K562 (cell line): ENCODE measurements around the gene LBP. TPM values are rescaled to one million over a fixed set of nuclear protein-coding genes. Genes with fewer than 3 reads are reported as not detected.
A peak's percentile ranks its signal among the peaks of the same experiment; 100 is the strongest.

Source experiments
- ATAC-seq: fragments of 200-7000 bp; cut with Tn5 transposase; 3 replicates; pipeline ENCODE4 v1.9.1; 2020; ENCODE audit warnings: moderate library complexity
- BruUV-seq: library from RNA; stranded (reverse); fragments of 400-500 nt; replicated peaks from 2 replicates; lab custom pipeline; 2021; lab: Mats Ljungman, UMichigan
- CTCF ChIA-PET: fragments of 300-600 bp; formaldehyde crosslinking; extraction: SDS; loops from one replicate; lab custom pipeline; 2021; ENCODE audit warnings: low intra/inter-chr PET ratio; lab: Yijun Ruan, JAX
- POLR2A ChIA-PET: fragments of 300-600, 350-650 bp; sonication (Branson Sonifier 250); formaldehyde crosslinking; extraction: SDS; loops from one replicate; lab custom pipeline; 2021; ENCODE audit warnings: antibody characterized with exemption, inconsistent platforms; lab: Yijun Ruan, JAX
- DNase-seq, 4 experiments: peaks; one replicate each; pipeline versions ENCODE4 v3.0.0 to v3.0.0-alpha.2; 2011 to 2018; ENCODE audit warnings: low spot score in 3 of 4, mixed read lengths in 3 of 4; ENCODE audit errors: extremely low read depth in 1 of 4
- FAIRE-seq: peaks from 2 replicates; lab custom pipeline; 2011; peaks lifted over from hg19 to GRCh38; lab: Jason Lieb, UNC
- H2AFZ ChIP-seq: 2 replicates; pipeline ENCODE4 v1.6.0; 2011; ENCODE audit warnings: low read depth, low read length, control low read depth, inconsistent platforms
- H3K27ac ChIP-seq: fragments of 200-600 bp; 3 replicates; pipeline ENCODE4 v1.8.0; 2011; ENCODE audit warnings: low read depth, mild to moderate bottlenecking, control low read depth, inconsistent platforms, low read length, moderate library complexity, mixed read lengths; ENCODE audit errors: extremely low read depth
- H3K27me3 ChIP-seq, 2 experiments: fragments of 300-600 bp in 1 of 2; 2 replicates in 1 of 2; 3 replicates in 1 of 2; pipeline versions ENCODE4 v1.6.0 to v1.8.0; 2011; ENCODE audit warnings: inconsistent platforms in 2 of 2, low read length in 2 of 2, mild to moderate bottlenecking in 1 of 2, mixed read lengths in 1 of 2, moderate library complexity in 1 of 2; ENCODE audit not compliant: control insufficient read depth in 2 of 2, insufficient read depth in 2 of 2
- H3K36me3 ChIP-seq: fragments of 300-600 bp; 3 replicates; pipeline ENCODE4 v1.8.0; 2011; ENCODE audit warnings: mild to moderate bottlenecking, low read length, inconsistent platforms; ENCODE audit not compliant: control insufficient read depth, insufficient read depth
- H3K4me1 ChIP-seq, 2 experiments: fragments of 200-600 bp in 1 of 2; replicated peaks in 1 of 2; 2 replicates in 1 of 2; 3 replicates in 1 of 2; pipeline versions ENCODE4 v1.5.1 to v1.8.0; 2011; ENCODE audit warnings: inconsistent platforms in 2 of 2, low read length in 2 of 2, mild to moderate bottlenecking in 1 of 2, mixed read lengths in 1 of 2, moderate library complexity in 1 of 2; ENCODE audit not compliant: control insufficient read depth in 2 of 2, insufficient read depth in 2 of 2
- H3K4me2 ChIP-seq: 2 replicates; pipeline ENCODE4 v1.6.1; 2011; ENCODE audit warnings: low read length, control low read depth, inconsistent platforms, mixed read lengths; ENCODE audit not compliant: insufficient read depth
- H3K4me3 ChIP-seq: fragments of 200-600 bp; sonication (generic), shearing (Covaris generic); 2 replicates; pipeline ENCODE4 v1.5.1; 2016; ENCODE audit warnings: control low read depth, inconsistent platforms
- H3K79me2 ChIP-seq: fragments of 200-600 bp; 3 replicates; pipeline ENCODE4 v1.8.0; 2011; ENCODE audit warnings: low read length, inconsistent platforms; ENCODE audit not compliant: control insufficient read depth, insufficient read depth
- H3K9ac ChIP-seq, 2 experiments: 2 replicates each; pipeline versions ENCODE4 v1.6.0 to v1.6.1; 2011; ENCODE audit warnings: low read depth in 2 of 2, low read length in 2 of 2, control low read depth in 1 of 2, inconsistent platforms in 1 of 2, mild to moderate bottlenecking in 1 of 2, mixed read lengths in 1 of 2; ENCODE audit not compliant: insufficient read depth in 1 of 2
- H3K9me1 ChIP-seq: one replicate; pipeline ENCODE4 v1.6.0; 2011; ENCODE audit warnings: inconsistent platforms, mild to moderate bottlenecking, low read length, moderate library complexity; ENCODE audit not compliant: control insufficient read depth, insufficient read depth
- H3K9me3 ChIP-seq: replicated peaks from 2 replicates; pipeline ENCODE4 v1.5.1; 2011; ENCODE audit warnings: low read depth, low read length, inconsistent platforms; ENCODE audit not compliant: control insufficient read depth, insufficient read depth
- H4K20me1 ChIP-seq: replicated peaks from 2 replicates; pipeline ENCODE4 v1.6.1; 2011; ENCODE audit warnings: low read length, inconsistent platforms, mixed read lengths; ENCODE audit not compliant: control insufficient read depth, insufficient read depth
- ID3 ChIP-seq, 2 experiments: fragments of 250-450 bp in 1 of 2; fragments of 450-650 bp in 1 of 2; sonication (Bioruptor Pico) in 1 of 2; IDR thresholded peaks; 2 replicates each; pipeline versions ENCODE4 v1.6.1 to v1.8.0; 2016 to 2021; ENCODE audit warnings: mild to moderate bottlenecking in 2 of 2, moderate library complexity in 2 of 2, missing compliant biosample characterization in 1 of 2, missing genetic modification characterization in 1 of 2
- MCM2 ChIP-seq: fragments of 450-650 bp; IDR thresholded peaks from 2 replicates; pipeline ENCODE4 v1.6.1; 2017; ENCODE audit warnings: low read depth, mild to moderate bottlenecking
- ZKSCAN1 ChIP-seq: fragments of 150-350 bp; IDR thresholded peaks from 2 replicates; pipeline ENCODE4 v1.6.1; 2016; ENCODE audit warnings: low read depth, low read length
- ZNF121 ChIP-seq: sonication (generic); formaldehyde crosslinking; conservative IDR thresholded peaks from 2 replicates; pipeline ENCODE4 v1.8.0; 2022; ENCODE audit warnings: missing genetic modification reagents
- ZNF197 ChIP-seq: fragments of 200-800 bp; sonication (Bioruptor generic); IDR thresholded peaks from 2 replicates; pipeline ENCODE4 v1.6.1; 2016; ENCODE audit warnings: low read depth, missing genetic modification characterization, missing compliant biosample characterization
- ZNF354B ChIP-seq: fragments of 250-450 bp; sonication (Bioruptor Pico); IDR thresholded peaks from 2 replicates; pipeline ENCODE4 v1.4.0; 2020
- WGBS: fragments of 100-300 bp; shearing (Covaris generic); methylation state at CpG from one replicate; pipeline ENCODE4 v1.1.6; 2016; ENCODE audit warnings: low coverage, mixed read lengths; ENCODE audit not compliant: insufficient coverage; ENCODE audit errors: missing lambda C conversion rate; 5-methylcytosine and 5-hydroxymethylcytosine counted together
- in situ Hi-C: fragments of 300-500 bp; cut with MboI; formaldehyde crosslinking; loops from 4 replicates; pipeline ENCODE4 v1.15.0; 2018; ENCODE audit warnings: inconsistent platforms, mixed read lengths
- intact Hi-C: fragments of 100-400 bp; cut with micrococcal nuclease; formaldehyde crosslinking; loops from 2 replicates; pipeline ENCODE4 v1.14.2; 2022
- polyA plus RNA-seq, 8 experiments: library from polyadenylated mRNA; depleted of rRNA in 4 of 8; stranded (reverse) in 5 of 8; unstranded in 3 of 8; fragments of >200 nt; fragmentation: Nextera tagmentation in 2 of 8; fragmentation: Illumina TruSeq in 1 of 8; extraction: Ambion mirVana in 2 of 8; extraction: Trizol in 1 of 8; gene quantifications; 2 replicates each; pipeline versions ENCODE4 v1.2.1 to v1.2.3, GENCODE V29; 2011 to 2014; ENCODE audit warnings: inconsistent platforms in 1 of 8, missing spikeins in 1 of 8
- total RNA-seq, 7 experiments: library from RNA; depleted of rRNA in 6 of 7; stranded (reverse); fragments of >200 nt in 6 of 7; fragmentation: Illumina TruSeq in 2 of 7; extraction: Trizol in 2 of 7; gene quantifications; 2 replicates each; pipeline versions ENCODE4 v1.2.1 to v1.2.3, GENCODE V29; 2011 to 2021; ENCODE audit warnings: low replicate concordance in 1 of 7

The LBP gene
- total and polyA plus RNA-seq, 9 of the 15 experiments (the other 6 are each of a cell fraction or from before 2014, with no cell fraction given): 0.06 to 0.31 (median 0.09) TPM; not detected in 3

- no peak for TF ChIP-seq ID3 (CRISPR knock-in tag; IDR thresholded peaks at IDR 0.05)
- peak; percentile 59; the same call in 1 of the 2 replicates for TF ChIP-seq ID3 (tag; IDR thresholded peaks at IDR 0.05)
- TF ChIP-seq MCM2: no peak
- TF ChIP-seq ZNF197 (CRISPR knock-in tag): 0 out of 2 replicates have a peak, but pooled peaks have one; percentile 34
- TF ChIP-seq ZNF354B: no peak
Measured at GRCh38 chr20:38343311-38344106, 2.8 kb upstream of the LBP start (continued).

GRCh38 chr20:38344107-38344701 lies 2.1 kb upstream of the LBP start:
- Histone ChIP-seq H4K20me1 (no peaks in the 10 kb centered on the region), H2AFZ (peak overlapping the region; percentile 90), H3K27me3 (peaks cover 0 to 2% of the 10 kb centered on the region in 2 experiments; a peak in 2 of 5 replicates), H3K79me2 (no peaks in the 10 kb centered on the region), H3K27ac (0 out of 3 replicates have a peak overlapping the region, but pooled peaks have one; percentile 71), H3K4me2 (peak overlapping the region; percentile 64; the same call in 1 of the 2 replicates), H3K4me3 (no peak overlapping the region), H3K9me1 (no peaks in the 10 kb centered on the region), H3K9ac (no peak overlapping the region), H3K9me3 (0 out of 2 replicates have a peak, but pooled peaks cover 2% of the 10 kb centered on the region), H3K4me1 (peaks cover 20 to 25% of the 10 kb centered on the region in 2 experiments), H3K36me3 (no peaks in the 10 kb centered on the region)
- FAIRE-seq: no peak
- no TSS peak for BruUV-seq
- in situ Hi-C loops: loop anchor here (5.0 kb wide), 1 partner anchor 68 kb away; no protein-coding TSS in a partner anchor
- 55% methylated on average over 5 of the region's 5 CpGs for WGBS
- ChIA-PET POLR2A (no interaction called here), CTCF (no interaction called here)
- no peak for DNase-seq
- ATAC-seq: no peak
- TF ChIP-seq ZKSCAN1 (peak; percentile 83), ZNF121 (CRISPR knock-in tag) (no peak)
- intact Hi-C loops: no loop called here
